Peyer's patch (tissue), 4 donors: ENCODE data around the gene MEF2C.

Source experiments
- CTCF ChIP-seq, 6 experiments: fragments of 450-650 bp in 4 of 6; fragments of 200-600 bp in 2 of 6; sonication (generic) in 1 of 6; IDR thresholded peaks; one replicate each; pipeline ENCODE4 v1.5.1; 2017 to 2019; ENCODE audit warnings: antibody characterized with exemption in 6 of 6, mild to moderate bottlenecking in 3 of 6, moderate library complexity in 1 of 6
- POLR2A ChIP-seq, 2 donors: fragments of 450-650 bp; IDR thresholded peaks; one replicate each; pipeline ENCODE4 v1.5.1; 2017; ENCODE audit warnings: antibody characterized with exemption in 2 of 2, mild to moderate bottlenecking in 2 of 2, moderate library complexity in 2 of 2

GRCh38 chr5:88758591-88758990 lies 124.4 kb downstream of the MEF2C start:
- no peak for TF ChIP-seq POLR2A (IDR thresholded peaks at IDR 0.05)
- no peak for TF ChIP-seq CTCF (IDR thresholded peaks at IDR 0.05)
